Memory B cell (primary cell): ENCODE results near the gene CORO2B.
A peak's percentile ranks its signal among the peaks of the same experiment; 100 is the strongest.

Experiments used
- ATAC-seq: fragments of 150-1000 bp; cut with Tn5 transposase; 2 replicates; pipeline ENCODE4 v1.10.0; 2021; ENCODE audit warnings: low read depth, mild to moderate bottlenecking, moderate library complexity
- DNase-seq, 2 donors: peaks; one replicate each; pipeline ENCODE4 v3.0.0; 2022; ENCODE audit warnings: low spot score in 2 of 2
- H3K27ac Mint-ChIP-seq: one replicate; pipeline ENCODE4 v1.8.0; 2022; ENCODE audit warnings: mild to moderate bottlenecking, moderate library complexity, mixed read lengths
- H3K27me3 Mint-ChIP-seq: one replicate; pipeline ENCODE4 v1.8.0; 2022; ENCODE audit warnings: mixed read lengths
- H3K36me3 Mint-ChIP-seq: one replicate; pipeline ENCODE4 v1.8.0; 2022; ENCODE audit warnings: mild to moderate bottlenecking, mixed read lengths
- H3K4me1 Mint-ChIP-seq: one replicate; pipeline ENCODE4 v1.8.0; 2022; ENCODE audit warnings: mixed read lengths
- H3K4me3 Mint-ChIP-seq: one replicate; pipeline ENCODE4 v1.8.0; 2022; ENCODE audit warnings: mild to moderate bottlenecking, moderate library complexity, mixed read lengths
- H3K9me3 Mint-ChIP-seq: one replicate; pipeline ENCODE4 v1.8.0; 2022; ENCODE audit warnings: mixed read lengths

The CORO2B gene

GRCh38 chr15:68650901-68651709 is 72.3 kb downstream of the CORO2B start:
- Mint-ChIP-seq H3K4me1 (no peaks in the 10 kb centered on the region), H3K27ac (no peak overlapping the region), H3K27me3 (peaks cover 4% of the 10 kb centered on the region), H3K4me3 (no peak overlapping the region), H3K9me3 (no peaks in the 10 kb centered on the region), H3K36me3 (no peaks in the 10 kb centered on the region)
- ATAC-seq (peak; percentile 92), DNase-seq (peak; percentile 73 to 79)

- Mint-ChIP-seq H3K4me3 (no peak overlapping the region), H3K36me3 (no peaks in the 10 kb centered on the region), H3K9me3 (no peaks in the 10 kb centered on the region), H3K27me3 (peaks cover 4% of the 10 kb centered on the region), H3K27ac (no peak overlapping the region), H3K4me1 (no peaks in the 10 kb centered on the region)
- DNase-seq (no peak), ATAC-seq (no peak)
Observed at GRCh38 chr15:68651916-68652525, 73.2 kb downstream of the CORO2B start.

GRCh38 chr15:68653031-68653635 is 74.3 kb downstream of the CORO2B start:
- no peaks in the 10 kb centered on the region for H3K9me3 Mint-ChIP-seq
- H3K4me1 Mint-ChIP-seq: no peaks in the 10 kb centered on the region
- no peaks in the 10 kb centered on the region for H3K36me3 Mint-ChIP-seq
- H3K27me3 Mint-ChIP-seq: peaks cover 4% of the 10 kb centered on the region
- no peak overlapping the region for H3K27ac Mint-ChIP-seq
- no peak for DNase-seq
- H3K4me3 Mint-ChIP-seq: no peak overlapping the region
- no peak for ATAC-seq

- no peak for ATAC-seq
- no peaks in the 10 kb centered on the region for H3K9me3 Mint-ChIP-seq
- DNase-seq: no peak
- peaks cover 2% of the 10 kb centered on the region for H3K27me3 Mint-ChIP-seq
- no peak overlapping the region for H3K4me3 Mint-ChIP-seq
- H3K4me1 Mint-ChIP-seq: no peaks in the 10 kb centered on the region
- H3K36me3 Mint-ChIP-seq: no peaks in the 10 kb centered on the region
- no peak overlapping the region for H3K27ac Mint-ChIP-seq
Observed at GRCh38 chr15:68653801-68654200, 75.0 kb downstream of the CORO2B start.

- no peak for DNase-seq
- Mint-ChIP-seq H3K27me3 (no peaks in the 10 kb centered on the region), H3K4me1 (no peaks in the 10 kb centered on the region), H3K36me3 (no peaks in the 10 kb centered on the region), H3K9me3 (no peaks in the 10 kb centered on the region), H3K27ac (no peak overlapping the region), H3K4me3 (no peak overlapping the region)
- ATAC-seq: no peak
Observed at GRCh38 chr15:68654786-68655560, 76.2 kb downstream of the CORO2B start.

GRCh38 chr15:68655686-68656437 is 77.1 kb downstream of the CORO2B start:
- no peak for ATAC-seq
- no peaks in the 10 kb centered on the region for H3K4me1 Mint-ChIP-seq

GRCh38 chr15:68656438-68656739 is 77.6 kb downstream of the CORO2B start:
- Mint-ChIP-seq H3K27me3 (peaks cover 1% of the 10 kb centered on the region), H3K36me3 (no peaks in the 10 kb centered on the region), H3K4me3 (no peak overlapping the region), H3K27ac (no peak overlapping the region), H3K9me3 (no peaks in the 10 kb centered on the region), H3K4me1 (no peaks in the 10 kb centered on the region)
- ATAC-seq: no peak
- DNase-seq: no peak

More at GRCh38 chr15:68655686-68656437, 77.1 kb downstream of the CORO2B start:
- no peak for DNase-seq
- Mint-ChIP-seq H3K27me3 (peaks cover 1% of the 10 kb centered on the region), H3K27ac (no peak overlapping the region), H3K9me3 (no peaks in the 10 kb centered on the region), H3K36me3 (no peaks in the 10 kb centered on the region), H3K4me3 (no peak overlapping the region)

GRCh38 chr15:68658151-68658550 is 79.4 kb downstream of the CORO2B start:
- Mint-ChIP-seq H3K27ac (no peak overlapping the region), H3K9me3 (no peaks in the 10 kb centered on the region), H3K27me3 (peaks cover 1% of the 10 kb centered on the region), H3K4me3 (no peak overlapping the region), H3K4me1 (no peaks in the 10 kb centered on the region), H3K36me3 (no peaks in the 10 kb centered on the region)
- no peak for DNase-seq
- ATAC-seq: no peak

- H3K9me3 Mint-ChIP-seq: no peaks in the 10 kb centered on the region
- no peak for ATAC-seq
Observed at GRCh38 chr15:68658641-68659358, 80.0 kb downstream of the CORO2B start.

GRCh38 chr15:68663526-68663925 is 84.7 kb downstream of the CORO2B start:
- peaks cover 15% of the 10 kb centered on the region for H3K27me3 Mint-ChIP-seq
- DNase-seq (no peak), ATAC-seq (no peak)
- H3K36me3 Mint-ChIP-seq: peaks cover 2% of the 10 kb centered on the region
- no peak overlapping the region for H3K27ac Mint-ChIP-seq
- no peaks in the 10 kb centered on the region for H3K9me3 Mint-ChIP-seq
- H3K4me1 Mint-ChIP-seq: peaks cover 12% of the 10 kb centered on the region
- no peak overlapping the region for H3K4me3 Mint-ChIP-seq

More at GRCh38 chr15:68658641-68659358, 80.0 kb downstream of the CORO2B start:
- peaks cover 2% of the 10 kb centered on the region for H3K36me3 Mint-ChIP-seq
- DNase-seq: no peak
- H3K27ac Mint-ChIP-seq: no peak overlapping the region
- H3K27me3 Mint-ChIP-seq: peaks cover 2% of the 10 kb centered on the region
- no peak overlapping the region for H3K4me3 Mint-ChIP-seq
- H3K4me1 Mint-ChIP-seq: no peaks in the 10 kb centered on the region

- peaks cover 12% of the 10 kb centered on the region for H3K4me1 Mint-ChIP-seq
- peaks cover 14% of the 10 kb centered on the region for H3K27me3 Mint-ChIP-seq
- H3K9me3 Mint-ChIP-seq: no peaks in the 10 kb centered on the region
- DNase-seq: no peak
- no peak overlapping the region for H3K27ac Mint-ChIP-seq
- peaks cover 2% of the 10 kb centered on the region for H3K36me3 Mint-ChIP-seq
- no peak overlapping the region for H3K4me3 Mint-ChIP-seq
- no peak for ATAC-seq
Observed at GRCh38 chr15:68666120-68666811, 87.5 kb downstream of the CORO2B start.

- Mint-ChIP-seq H3K27ac (no peak overlapping the region), H3K4me3 (no peak overlapping the region), H3K9me3 (no peaks in the 10 kb centered on the region), H3K4me1 (peaks cover 12% of the 10 kb centered on the region), H3K36me3 (peaks cover 2% of the 10 kb centered on the region), H3K27me3 (peaks cover 18% of the 10 kb centered on the region)
- ATAC-seq (no peak), DNase-seq (no peak)
Observed at GRCh38 chr15:68666812-68667450, 88.1 kb downstream of the CORO2B start.
